HCT116 (cell line): ENCODE results near the gene ALX3. TPM values are rescaled to one million over a fixed set of nuclear protein-coding genes. Genes with fewer than 3 reads are reported as not detected.

ENCODE experiments used
- ATAC-seq: fragments of 200-7000 bp; cut with Tn5 transposase; 2 replicates; pipeline ENCODE4 v1.9.1; 2020; ENCODE audit warnings: mild to moderate bottlenecking, moderate library complexity
- BruUV-seq: library from RNA; stranded (reverse); fragments of 400-500 nt; replicated peaks from 2 replicates; lab custom pipeline; 2021; lab: Mats Ljungman, UMichigan
- CTCF ChIA-PET: fragments of 300-600 bp; sonication (Branson Sonifier 250); formaldehyde crosslinking; loops from one replicate; lab custom pipeline; 2021; ENCODE audit warnings: antibody characterized with exemption; lab: Charles Lee
- POLR2A ChIA-PET: fragments of 300-600, 350-600 bp; sonication (Branson Sonifier 250); formaldehyde crosslinking; loops from one replicate; lab custom pipeline; 2021; ENCODE audit warnings: antibody characterized with exemption; lab: Charles Lee
- RAD21 ChIA-PET, 2 experiments: fragments of 300-600 bp; sonication (Branson Sonifier 250); formaldehyde crosslinking; loops; one replicate each; lab custom pipeline; 2023; ENCODE audit warnings: low total read pairs in 2 of 2; ENCODE audit not compliant: uncharacterized antibody in 2 of 2, unreplicated experiment in 2 of 2, low non-redundant PET in 1 of 2; lab: Charles Lee
- DNase-seq: peaks from one replicate; pipeline ENCODE4 v3.0.0-alpha.2; 2010; ENCODE audit warnings: low read depth, low spot score
- H2AFZ ChIP-seq: fragments of 200-600 bp; shearing (Covaris generic), sonication (generic); 2 replicates; pipeline ENCODE4 v1.6.1; 2017; ENCODE audit warnings: low read depth, mixed run types, mixed read lengths, antibody characterized with exemption, low read length; ENCODE audit not compliant: poor library complexity, severe bottlenecking
- H3K27ac ChIP-seq: 2 replicates; pipeline ENCODE4 v1.5.1; 2012; ENCODE audit warnings: low read depth, low read length
- H3K27me3 ChIP-seq: fragments of 200-600 bp; sonication (generic); 2 replicates; pipeline ENCODE4 v1.6.1; 2016; ENCODE audit warnings: mixed run types, low read length, mixed read lengths; ENCODE audit not compliant: insufficient read depth
- H3K36me3 ChIP-seq, 2 experiments: fragments of 200-500 bp in 1 of 2; fragments of 200-600 bp in 1 of 2; sonication (Bioruptor generic) in 1 of 2; sonication (generic) in 1 of 2; 2 replicates each; pipeline versions ENCODE4 v1.5.1 to v1.6.1; 2014 to 2016; ENCODE audit warnings: low read length in 2 of 2, inconsistent platforms in 1 of 2, mixed read lengths in 1 of 2, mixed run types in 1 of 2; ENCODE audit not compliant: insufficient read depth in 2 of 2, control insufficient read depth in 1 of 2
- H3K4me1 ChIP-seq, 2 experiments: fragments of 200-600 bp in 1 of 2; sonication (generic) in 1 of 2; 2 replicates each; pipeline versions ENCODE4 v1.5.1 to v1.6.1; 2012 to 2017; ENCODE audit warnings: low read length in 2 of 2, inconsistent platforms in 1 of 2, mild to moderate bottlenecking in 1 of 2, mixed read lengths in 1 of 2, mixed run types in 1 of 2, moderate library complexity in 1 of 2; ENCODE audit not compliant: insufficient read depth in 2 of 2, control insufficient read depth in 1 of 2
- H3K4me2 ChIP-seq: fragments of 200-600 bp; sonication (generic); 2 replicates; pipeline ENCODE4 v1.6.1; 2017; ENCODE audit warnings: mixed run types, low read length, mixed read lengths
- H3K4me3 ChIP-seq, 2 experiments: fragments of 200-600 bp in 1 of 2; sonication (generic) in 1 of 2; replicated peaks in 1 of 2; 2 replicates each; pipeline ENCODE4 v1.5.1; 2011 to 2016; ENCODE audit warnings: low read length in 2 of 2, control low read depth in 1 of 2, low read depth in 1 of 2, mild to moderate bottlenecking in 1 of 2, mixed read lengths in 1 of 2, mixed run types in 1 of 2
- H3K79me2 ChIP-seq: fragments of 200-600 bp; sonication (generic); 2 replicates; pipeline ENCODE4 v1.6.1; 2017; ENCODE audit warnings: mild to moderate bottlenecking, mixed run types, low read length, moderate library complexity, mixed read lengths; ENCODE audit not compliant: insufficient read depth
- H3K9ac ChIP-seq: fragments of 200-600 bp; sonication (generic); 2 replicates; pipeline ENCODE4 v1.6.1; 2016; ENCODE audit warnings: low read length, mixed read lengths
- H3K9me2 ChIP-seq: fragments of 200-600 bp; sonication (generic), shearing (Covaris generic); 2 replicates; pipeline ENCODE4 v1.6.1; 2017; ENCODE audit warnings: mixed run types, mild to moderate bottlenecking, moderate library complexity; ENCODE audit not compliant: insufficient read depth
- H3K9me3 ChIP-seq, 2 experiments: fragments of 200-500 bp in 1 of 2; fragments of 200-600 bp in 1 of 2; sonication (Bioruptor generic) in 1 of 2; sonication (generic) in 1 of 2; 2 replicates each; pipeline ENCODE4 v1.6.1; 2014 to 2017; ENCODE audit warnings: low read length in 2 of 2, mixed read lengths in 2 of 2, inconsistent platforms in 1 of 2, low read depth in 1 of 2, mild to moderate bottlenecking in 1 of 2, mixed run types in 1 of 2, moderate library complexity in 1 of 2; ENCODE audit not compliant: control insufficient read depth in 1 of 2, insufficient read depth in 1 of 2
- H4K20me1 ChIP-seq: fragments of 200-600 bp; sonication (generic), shearing (Covaris generic); 2 replicates; pipeline ENCODE4 v1.6.1; 2017; ENCODE audit warnings: mixed run types, mild to moderate bottlenecking, moderate library complexity; ENCODE audit not compliant: insufficient read depth
- ATF3 ChIP-seq: IDR thresholded peaks from 2 replicates; pipeline ENCODE4 v1.6.1; 2012
- CBX3 ChIP-seq: IDR thresholded peaks from 2 replicates; pipeline ENCODE4 v1.6.1; 2012; ENCODE audit warnings: low read depth
- CTCF ChIP-seq, 3 experiments: fragments of 200-600 bp in 1 of 3; sonication (generic) in 1 of 3; IDR thresholded peaks in 2 of 3; conservative IDR thresholded peaks in 1 of 3; 2 replicates each; pipeline ENCODE4 v1.5.1; 2012 to 2017; ENCODE audit warnings: low read depth in 2 of 3, low read length in 2 of 3, antibody characterized with exemption in 1 of 3, borderline replicate concordance in 1 of 3, control low read depth in 1 of 3, mild to moderate bottlenecking in 1 of 3, mixed read lengths in 1 of 3, mixed run types in 1 of 3, moderate library complexity in 1 of 3; ENCODE audit not compliant: insufficient read depth in 1 of 3
- ELF1 ChIP-seq: IDR thresholded peaks from 2 replicates; pipeline ENCODE4 v1.6.1; 2012; ENCODE audit warnings: low read depth, borderline replicate concordance
- EZH2phosphoT487 ChIP-seq: fragments of 200-600 bp; IDR thresholded peaks from 2 replicates; pipeline ENCODE4 v1.6.1; 2018; ENCODE audit warnings: antibody characterized with exemption, borderline replicate concordance
- RAD21 ChIP-seq: IDR thresholded peaks from 2 replicates; pipeline ENCODE4 v1.6.1; 2012; ENCODE audit warnings: low read depth, mild to moderate bottlenecking
- REST ChIP-seq: IDR thresholded peaks from 2 replicates; pipeline ENCODE4 v1.6.1; 2012; ENCODE audit warnings: low read depth
- TCF7L2 ChIP-seq: IDR thresholded peaks from 2 replicates; pipeline ENCODE4 v1.7.0; 2011; ENCODE audit warnings: borderline replicate concordance, inconsistent platforms; ENCODE audit not compliant: insufficient read depth, insufficient read length; ENCODE audit errors: extremely low read depth
- YY1 ChIP-seq: IDR thresholded peaks from 2 replicates; pipeline ENCODE4 v1.6.1; 2011; ENCODE audit warnings: low read length, low read depth, moderate library complexity, mild to moderate bottlenecking; ENCODE audit not compliant: insufficient replicate concordance; ENCODE audit errors: extremely low read depth
- ZBTB33 ChIP-seq: IDR thresholded peaks from 2 replicates; pipeline ENCODE4 v1.6.1; 2011; ENCODE audit warnings: mild to moderate bottlenecking, low read length, moderate library complexity; ENCODE audit not compliant: insufficient replicate concordance; ENCODE audit errors: extremely low read depth
- ZFX ChIP-seq: fragments of 450-650 bp; IDR thresholded peaks from 2 replicates; pipeline ENCODE4 v1.6.1; 2017
- ZNF274 ChIP-seq: fragments of 200-500 bp; sonication (Bioruptor generic); IDR thresholded peaks from 2 replicates; pipeline ENCODE4 v1.6.1; 2014; ENCODE audit warnings: mild to moderate bottlenecking, low read depth, low read length, inconsistent platforms
- intact Hi-C: fragments of 100-400 bp; cut with micrococcal nuclease; formaldehyde crosslinking; loops from 2 replicates; pipeline ENCODE4 v1.10.0; 2022
- total RNA-seq: library from RNA; stranded (reverse); gene quantifications from one replicate; pipeline ENCODE4 v1.2.1, GENCODE V29; 2021; ENCODE audit not compliant: unreplicated experiment

ALX3 gene
- total RNA-seq, 1 experiment from 2014 or later: not detected

- H3K27ac ChIP-seq: no peak overlapping the region
- no peaks in the 10 kb centered on the region for H3K9me2 ChIP-seq
- POLR2A ChIA-PET: no interaction called here
- no peak overlapping the region for H2AFZ ChIP-seq
- H3K4me3 ChIP-seq: no peak overlapping the region
- intact Hi-C loops: no loop called here
- no peaks in the 10 kb centered on the region for H3K27me3 ChIP-seq
- no peak overlapping the region for H3K9ac ChIP-seq
- CTCF ChIA-PET: no interaction called here
- no peak overlapping the region for H3K4me2 ChIP-seq
- RAD21 ChIA-PET: no interaction called here
- H3K79me2 ChIP-seq: no peaks in the 10 kb centered on the region
- H4K20me1 ChIP-seq: no peaks in the 10 kb centered on the region
- DNase-seq (no peak), ATAC-seq (no peak)
- H3K9me3 ChIP-seq: no peaks in the 10 kb centered on the region
- H3K36me3 ChIP-seq: peaks cover 31 to 38% of the 10 kb centered on the region in 2 experiments; a peak in 3 of 4 replicates
- no TSS peak for BruUV-seq
- no peaks in the 10 kb centered on the region for H3K4me1 ChIP-seq
- no peak for TF ChIP-seq ZBTB33
These were observed 13.7 kb downstream of the ALX3 start for GRCh38 chr1:110056776-110057175.

GRCh38 chr1:110056285-110056683 is 14.2 kb downstream of the ALX3 start:
- Histone ChIP-seq H3K27ac (no peak overlapping the region), H3K9me3 (no peaks in the 10 kb centered on the region), H3K27me3 (no peaks in the 10 kb centered on the region), H3K4me3 (no peak overlapping the region), H3K79me2 (no peaks in the 10 kb centered on the region), H3K4me1 (no peaks in the 10 kb centered on the region), H2AFZ (no peak overlapping the region), H4K20me1 (no peaks in the 10 kb centered on the region), H3K9me2 (no peaks in the 10 kb centered on the region), H3K9ac (no peak overlapping the region), H3K4me2 (no peak overlapping the region), H3K36me3 (peaks cover 31 to 38% of the 10 kb centered on the region in 2 experiments; a peak in 3 of 4 replicates)
- RAD21 ChIA-PET: no interaction called here
- ATAC-seq: no peak
- intact Hi-C loops: no loop called here
- BruUV-seq: no TSS peak
- CTCF ChIA-PET: no interaction called here
- TF ChIP-seq EZH2phosphoT487: no peak
- TF ChIP-seq ZFX: no peak
- TF ChIP-seq ZNF274: no peak
- no peak for TF ChIP-seq ATF3
- TF ChIP-seq RAD21: no peak
- TF ChIP-seq REST: no peak
- TF ChIP-seq ELF1: no peak
- no peak for TF ChIP-seq CTCF (IDR thresholded peaks at IDR 0.05 in 2 of 3, conservative IDR thresholded peaks at IDR 0.05 in 1 of 3; ENCODE audit: borderline replicate concordance in 1 of 3, insufficient read depth in 1 of 3, low read depth in 2 of 3, low read length in 2 of 3)
- no peak for TF ChIP-seq CBX3
- no peak for TF ChIP-seq YY1
- no peak for TF ChIP-seq TCF7L2
- no peak for DNase-seq
- POLR2A ChIA-PET: no interaction called here
